Measurements from ENCODE around the gene CPNE1. TPM values are rescaled to one million over a fixed set of nuclear protein-coding genes. Genes with fewer than 3 reads are reported as not detected.

CPNE1 gene
- total RNA-seq, 1 experiment from 2014 or later, result 222 TPM

DNA sequence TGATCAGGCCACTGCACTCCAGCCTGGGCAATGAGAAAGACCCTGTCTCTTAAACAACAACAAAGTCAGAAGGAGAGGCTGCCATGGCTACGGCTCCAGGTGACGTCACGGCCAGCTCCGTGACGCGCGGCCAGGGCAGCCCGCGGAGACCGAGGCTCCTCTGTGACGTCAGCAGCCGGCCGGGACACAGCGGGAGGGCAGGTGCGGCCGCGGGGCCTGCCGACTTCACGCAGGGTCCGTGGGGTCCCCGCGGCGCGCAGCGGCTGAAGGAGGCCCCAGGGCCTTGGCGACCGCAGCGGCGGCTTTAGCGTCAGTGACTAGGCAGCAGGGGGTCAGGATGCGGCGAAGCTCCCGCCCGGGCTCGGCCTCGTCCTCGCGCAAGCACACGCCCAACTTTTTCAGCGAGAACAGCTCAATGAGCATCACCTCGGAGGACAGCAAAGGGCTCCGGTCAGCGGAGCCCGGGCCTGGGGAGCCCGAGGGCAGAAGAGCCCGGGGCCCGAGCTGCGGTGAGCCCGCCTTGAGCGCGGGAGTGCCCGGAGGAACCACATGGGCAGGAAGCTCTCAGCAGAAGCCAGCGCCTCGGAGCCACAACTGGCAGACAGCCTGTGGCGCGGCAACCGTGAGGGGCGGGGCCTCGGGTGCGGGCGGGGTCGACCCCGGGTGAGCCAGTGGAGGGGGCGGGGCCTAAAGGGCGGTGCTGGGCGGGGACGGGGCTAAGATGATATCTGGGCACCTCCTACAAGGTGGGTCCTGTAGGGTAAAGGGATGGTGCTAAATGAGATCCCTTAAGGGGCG lies 48.8 kb downstream of the CPNE1 start, which contains the start of gene SPAG4:
Gene SPAG4, plus strand, starts transcription at position 163 of the 798 bp plus-strand sequence. Its CDS starts 175 bp downstream, at position 338.
- Histone ChIP-seq H3K79me2 (ENCODE audit: low read length) (peaks cover 15% of the 10 kb centered on the region), H3K9ac (ENCODE audit: low read length) (peak within 1 kb of the TSS; percentile 78), H3K9me3 (ENCODE audit: low read length) (no peaks in the 10 kb centered on the region), H3K27me3 (ENCODE audit: low read length) (no peaks in the 10 kb centered on the region), H2AFZ (ENCODE audit: low read length) (peak within 1 kb of the TSS; percentile 83), H3K27ac (ENCODE audit: low read length) (peak within 1 kb of the TSS; percentile 86), H3K4me1 (ENCODE audit: insufficient read depth, low read length) (peaks cover 32% of the 10 kb centered on the region; the same call in 1 of the 2 replicates), H3K36me3 (ENCODE audit: low read depth, low read length) (0 out of 2 replicates have a peak, but pooled peaks cover 3% of the 10 kb centered on the region), H3K4me3 (ENCODE audit: low read length) (peak within 1 kb of the TSS; percentile 77), H4K20me1 (ENCODE audit: low read length) (no peaks in the 10 kb centered on the region), H3F3A (ENCODE audit: low read length, unreplicated experiment) (no peaks in the 10 kb centered on the region), H3K4me2 (ENCODE audit: low read length) (peak within 1 kb of the TSS; percentile 99), H3K9me2 (replicated peaks; ENCODE audit: low read length) (no peaks in the 10 kb centered on the region)
- ATAC-seq (peak; percentile 71), DNase-seq (peak; percentile 100)
- CTCF ChIA-PET, result interaction anchor here (0.6 to 0.7 kb wide), 4 partner anchors 9 to 152 kb away, joined by 3 to 11 read pairs (median 6); no protein-coding TSS in a partner anchor
- no TSS peak for BruUV-seq (replicated peaks)
- intact Hi-C loops (cut with micrococcal nuclease), result loop anchor here (2.0 to 5.0 kb wide), 2 partner anchors 99 to 154 kb away; no protein-coding TSS in a partner anchor
- TF ChIP-seq EZH2 (IDR thresholded peaks at IDR 0.05; ENCODE audit: low read length, unreplicated experiment), result no peak
- no peak for TF ChIP-seq EZH2phosphoT487 (IDR thresholded peaks at IDR 0.05; ENCODE audit: borderline replicate concordance, low read length)
- TF ChIP-seq, protein P1, sequence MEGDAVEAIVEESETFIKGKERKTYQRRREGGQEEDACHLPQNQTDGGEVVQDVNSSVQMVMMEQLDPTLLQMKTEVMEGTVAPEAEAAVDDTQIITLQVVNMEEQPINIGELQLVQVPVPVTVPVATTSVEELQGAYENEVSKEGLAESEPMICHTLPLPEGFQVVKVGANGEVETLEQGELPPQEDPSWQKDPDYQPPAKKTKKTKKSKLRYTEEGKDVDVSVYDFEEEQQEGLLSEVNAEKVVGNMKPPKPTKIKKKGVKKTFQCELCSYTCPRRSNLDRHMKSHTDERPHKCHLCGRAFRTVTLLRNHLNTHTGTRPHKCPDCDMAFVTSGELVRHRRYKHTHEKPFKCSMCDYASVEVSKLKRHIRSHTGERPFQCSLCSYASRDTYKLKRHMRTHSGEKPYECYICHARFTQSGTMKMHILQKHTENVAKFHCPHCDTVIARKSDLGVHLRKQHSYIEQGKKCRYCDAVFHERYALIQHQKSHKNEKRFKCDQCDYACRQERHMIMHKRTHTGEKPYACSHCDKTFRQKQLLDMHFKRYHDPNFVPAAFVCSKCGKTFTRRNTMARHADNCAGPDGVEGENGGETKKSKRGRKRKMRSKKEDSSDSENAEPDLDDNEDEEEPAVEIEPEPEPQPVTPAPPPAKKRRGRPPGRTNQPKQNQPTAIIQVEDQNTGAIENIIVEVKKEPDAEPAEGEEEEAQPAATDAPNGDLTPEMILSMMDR (conservative IDR thresholded peaks at IDR 0.05; ENCODE audit: low read depth, low read length), result no peak
- POLR2A ChIA-PET (ENCODE audit: unreplicated experiment), result interaction anchor here (0.6 to 1.4 kb wide), 4 partner anchors 60 to 1255 kb away, joined by 3 to 16 read pairs (median 4); no protein-coding TSS in a partner anchor

DNA sequence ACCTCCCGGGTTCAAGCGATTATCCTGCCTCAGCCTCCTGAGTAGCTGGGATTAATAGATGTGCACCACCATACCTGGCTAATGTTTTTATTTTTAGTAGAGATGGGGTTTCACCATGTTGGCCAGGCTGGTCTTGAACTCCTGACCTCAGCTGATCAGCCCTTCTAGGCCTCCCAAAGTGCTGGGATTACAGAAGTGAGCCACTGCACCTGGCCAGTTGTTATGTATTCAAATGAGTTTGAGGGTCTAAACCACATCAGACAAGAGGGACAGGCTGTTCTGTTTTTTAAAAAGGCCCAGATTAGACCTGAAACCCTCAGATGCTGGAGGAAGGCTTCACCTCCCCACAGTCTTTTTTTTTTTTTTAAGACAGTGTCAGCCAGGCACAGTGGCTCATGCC lies 53.2 kb downstream of the CPNE1 start:
- Histone ChIP-seq H3K27me3 (ENCODE audit: low read length) (no peaks in the 10 kb centered on the region), H3K9me2 (replicated peaks; ENCODE audit: low read length) (no peaks in the 10 kb centered on the region), H3K79me2 (ENCODE audit: low read length) (peaks cover 8% of the 10 kb centered on the region), H3K9ac (ENCODE audit: low read length) (no peak overlapping the region), H3K4me1 (ENCODE audit: insufficient read depth, low read length) (peaks cover 22% of the 10 kb centered on the region), H3K36me3 (ENCODE audit: low read depth, low read length) (no peaks in the 10 kb centered on the region), H3K27ac (ENCODE audit: low read length) (no peak overlapping the region), H2AFZ (ENCODE audit: low read length) (no peak overlapping the region), H3K4me3 (ENCODE audit: low read length) (no peak overlapping the region), H4K20me1 (ENCODE audit: low read length) (no peaks in the 10 kb centered on the region), H3K4me2 (ENCODE audit: low read length) (no peak overlapping the region), H3F3A (ENCODE audit: low read length, unreplicated experiment) (no peaks in the 10 kb centered on the region), H3K9me3 (ENCODE audit: low read length) (no peaks in the 10 kb centered on the region)
- TF ChIP-seq, protein P1 (conservative IDR thresholded peaks at IDR 0.05; ENCODE audit: low read depth, low read length), result no peak
- no peak for TF ChIP-seq EZH2phosphoT487 (IDR thresholded peaks at IDR 0.05; ENCODE audit: borderline replicate concordance, low read length)
- TF ChIP-seq EZH2 (IDR thresholded peaks at IDR 0.05; ENCODE audit: low read length, unreplicated experiment), result no peak
- intact Hi-C loops (cut with micrococcal nuclease), result no loop called here
- no TSS peak for BruUV-seq (replicated peaks)
- ATAC-seq, result no peak
- POLR2A ChIA-PET (ENCODE audit: unreplicated experiment), result interaction anchor here (0.6 kb wide), 1 partner anchor 306 kb away, joined by 4 read pairs; no protein-coding TSS in a partner anchor
- no peak for DNase-seq
- CTCF ChIA-PET, result interaction anchor here (0.6 kb wide), 1 partner anchor 43 kb away, joined by 3 read pairs; no protein-coding TSS in a partner anchor
